GM12878 (cell line): ENCODE data around the gene CES3. TPM values are rescaled to one million over a fixed set of nuclear protein-coding genes. Genes with fewer than 3 reads are reported as not detected.

Source experiments
- ATAC-seq: fragments of 200-7000 bp; cut with Tn5 transposase; 3 replicates; pipeline ENCODE4 v1.9.1; 2020; ENCODE audit warnings: mild to moderate bottlenecking, moderate library complexity
- BruUV-seq: library from RNA; stranded (reverse); fragments of 400-500 nt; replicated peaks from 2 replicates; lab custom pipeline; 2021; lab: Mats Ljungman, UMichigan
- CTCF ChIA-PET: fragments of 300-600 bp; sonication (Branson Sonifier 250); formaldehyde crosslinking; extraction: SDS; loops from one replicate; lab custom pipeline; 2021; ENCODE audit warnings: inconsistent platforms; lab: Yijun Ruan, JAX
- POLR2A ChIA-PET: fragments of 350-600 bp; formaldehyde crosslinking; extraction: SDS; loops from one replicate; lab custom pipeline; 2021; ENCODE audit warnings: inconsistent platforms; lab: Charles Lee
- RAD21 ChIA-PET: fragments of 300-600 bp; sonication (Branson Sonifier 250); formaldehyde crosslinking; loops from one replicate; lab custom pipeline; 2023; ENCODE audit warnings: antibody characterized with exemption; ENCODE audit not compliant: unreplicated experiment; lab: Charles Lee
- SMC1A ChIA-PET: fragments of 300-600 bp; sonication (Branson Sonifier 250); formaldehyde crosslinking; loops from one replicate; lab custom pipeline; 2023; ENCODE audit not compliant: unreplicated experiment, uncharacterized antibody; lab: Charles Lee
- DNase-seq: peaks from one replicate; pipeline ENCODE4 v3.0.0-alpha.2; 2011; ENCODE audit warnings: low read depth, low spot score
- FAIRE-seq: peaks from 3 replicates; lab custom pipeline; 2011; peaks lifted over from hg19 to GRCh38; lab: Jason Lieb, UNC
- H2AFZ ChIP-seq: 2 replicates; pipeline ENCODE4 v1.6.0; 2011; ENCODE audit warnings: low read depth, low read length, control low read depth; ENCODE audit not compliant: control insufficient read depth
- H3K27ac ChIP-seq: 2 replicates; pipeline ENCODE4 v1.5.1; 2011; ENCODE audit warnings: control low read depth; ENCODE audit not compliant: control insufficient read depth, insufficient read depth
- H3K27me3 ChIP-seq, 2 experiments: replicated peaks in 1 of 2; 2 replicates each; pipeline versions ENCODE4 v1.6.0 to v1.6.1; 2011; ENCODE audit warnings: low read length in 1 of 2; ENCODE audit not compliant: control insufficient read depth in 2 of 2, insufficient read depth in 2 of 2
- H3K36me3 ChIP-seq, 2 experiments: 2 replicates each; pipeline ENCODE4 v1.5.1; 2011; ENCODE audit warnings: low read length in 1 of 2; ENCODE audit not compliant: control insufficient read depth in 2 of 2, insufficient read depth in 2 of 2
- H3K4me1 ChIP-seq: 2 replicates; pipeline ENCODE4 v1.6.1; 2011; ENCODE audit warnings: mild to moderate bottlenecking, low read length, moderate library complexity, mixed read lengths; ENCODE audit not compliant: control insufficient read depth, insufficient read depth
- H3K4me2 ChIP-seq: 2 replicates; pipeline ENCODE4 v1.6.0; 2011; ENCODE audit warnings: control low read depth; ENCODE audit not compliant: control insufficient read depth, insufficient read depth
- H3K4me3 ChIP-seq: fragments of 200-600 bp; sonication (generic); 2 replicates; pipeline ENCODE4 v1.5.1; 2016
- H3K79me2 ChIP-seq: 2 replicates; pipeline ENCODE4 v1.6.0; 2011; ENCODE audit warnings: low read length; ENCODE audit not compliant: control insufficient read depth, insufficient read depth
- H3K9ac ChIP-seq: 2 replicates; pipeline ENCODE4 v1.8.0; 2011; ENCODE audit warnings: low read length, control low read depth, mixed read lengths; ENCODE audit not compliant: control insufficient read depth, insufficient read depth
- H3K9me3 ChIP-seq: replicated peaks from 3 replicates; pipeline ENCODE4 v1.5.1; 2011; ENCODE audit warnings: mild to moderate bottlenecking, low read length; ENCODE audit not compliant: control insufficient read depth, insufficient read depth
- H4K20me1 ChIP-seq: 2 replicates; pipeline ENCODE4 v1.6.0; 2011; ENCODE audit not compliant: control insufficient read depth, insufficient read depth
- KDM1A ChIP-seq: fragments of 200-600 bp; sonication (generic); IDR thresholded peaks from 2 replicates; pipeline ENCODE4 v1.6.1; 2016; ENCODE audit warnings: borderline replicate concordance
- NR2F1 ChIP-seq: fragments of 450-650 bp; conservative IDR thresholded peaks from 2 replicates; pipeline ENCODE4 v1.6.1; 2017; ENCODE audit warnings: mild to moderate bottlenecking
- POU2F2 ChIP-seq: IDR thresholded peaks from 3 replicates; pipeline ENCODE4 v1.6.1; 2011; ENCODE audit warnings: low read depth, mild to moderate bottlenecking, low read length, borderline replicate concordance
- RUNX3 ChIP-seq: IDR thresholded peaks from 2 replicates; pipeline ENCODE4 v1.6.1; 2012; ENCODE audit warnings: low read length, inconsistent platforms
- TCF12 ChIP-seq: IDR thresholded peaks from 2 replicates; pipeline ENCODE4 v1.6.1; 2011; ENCODE audit warnings: low read depth, mild to moderate bottlenecking, low read length
- ZZZ3 ChIP-seq: IDR thresholded peaks from 2 replicates; pipeline ENCODE4 v1.6.1; 2011; ENCODE audit warnings: low read depth; ENCODE audit not compliant: control insufficient read depth, insufficient read length
- WGBS: methylation state at CpG from one replicate; pipeline ENCODE4 v1.1.6; 2016; ENCODE audit warnings: low lambda C conversion rate; ENCODE audit not compliant: insufficient replicate concordance, insufficient coverage; ENCODE audit errors: missing lambda C conversion rate; 5-methylcytosine and 5-hydroxymethylcytosine counted together
- in situ Hi-C: fragments of 300-500 bp; cut with MboI; formaldehyde crosslinking; loops from 9 replicates; pipeline ENCODE4 v1.14.3; 2018; ENCODE audit warnings: mixed read lengths
- intact Hi-C: fragments of 100-400 bp; cut with micrococcal nuclease; formaldehyde crosslinking; loops from one replicate; pipeline ENCODE4 v1.14.2; 2022; ENCODE audit not compliant: unreplicated experiment
- polyA plus RNA-seq, 11 experiments: library from polyadenylated mRNA; depleted of rRNA in 4 of 11; unstranded in 6 of 11; stranded (reverse) in 5 of 11; fragments of >200 nt; fragmentation: Nextera tagmentation in 4 of 11; fragmentation: Illumina TruSeq in 1 of 11; extraction: Ambion mirVana in 4 of 11; extraction: Trizol in 1 of 11; gene quantifications; 1 replicate in 1 of 11; 2 replicates in 10 of 11; pipeline versions ENCODE4 v1.2.1 to v1.2.3, GENCODE V29; 2011 to 2016; ENCODE audit warnings: inconsistent platforms in 2 of 11, missing spikeins in 2 of 11, low read depth in 1 of 11
- total RNA-seq, 4 experiments: library from RNA; depleted of rRNA in 3 of 4; stranded (reverse); fragments of >200 nt in 3 of 4; fragmentation: Illumina TruSeq in 1 of 4; extraction: Trizol in 1 of 4; gene quantifications; 2 replicates each; pipeline versions ENCODE4 v1.2.1 to v1.2.3, GENCODE V29; 2013 to 2021
- TF ChIP-seq, protein P1 (sequence below): IDR thresholded peaks from 2 replicates; pipeline ENCODE4 v1.6.1; 2012; ENCODE audit warnings: low read length, inconsistent platforms
- TF ChIP-seq, protein P2 (sequence below): fragments of 450-650 bp; IDR thresholded peaks from 2 replicates; pipeline ENCODE4 v1.6.1; 2017; ENCODE audit warnings: antibody characterized with exemption, mild to moderate bottlenecking, moderate library complexity
- TF ChIP-seq, protein P3 (sequence below): IDR thresholded peaks from 2 replicates; pipeline ENCODE4 v1.6.1; 2011; ENCODE audit warnings: borderline replicate concordance, low read depth, mild to moderate bottlenecking, moderate library complexity, mixed read lengths, low read length; ENCODE audit not compliant: insufficient read depth; ENCODE audit errors: extremely low read length
- TF ChIP-seq, protein P4 (sequence below): IDR thresholded peaks from 2 replicates; pipeline ENCODE4 v1.6.1; 2011; ENCODE audit warnings: low read depth, low read length, improper control_type of control experiment, borderline replicate concordance
- TF ChIP-seq, protein P5 (sequence below): IDR thresholded peaks from 2 replicates; pipeline ENCODE4 v1.6.1; 2012; ENCODE audit warnings: improper control_type of control experiment, low read depth, low read length; ENCODE audit not compliant: insufficient replicate concordance

The CES3 gene
- total and polyA plus RNA-seq, 10 of the 15 experiments (the other 5 are each of a cell fraction or from before 2014, with no cell fraction given) = 0.09 to 3.1 (median 0.76) TPM

DNA sequence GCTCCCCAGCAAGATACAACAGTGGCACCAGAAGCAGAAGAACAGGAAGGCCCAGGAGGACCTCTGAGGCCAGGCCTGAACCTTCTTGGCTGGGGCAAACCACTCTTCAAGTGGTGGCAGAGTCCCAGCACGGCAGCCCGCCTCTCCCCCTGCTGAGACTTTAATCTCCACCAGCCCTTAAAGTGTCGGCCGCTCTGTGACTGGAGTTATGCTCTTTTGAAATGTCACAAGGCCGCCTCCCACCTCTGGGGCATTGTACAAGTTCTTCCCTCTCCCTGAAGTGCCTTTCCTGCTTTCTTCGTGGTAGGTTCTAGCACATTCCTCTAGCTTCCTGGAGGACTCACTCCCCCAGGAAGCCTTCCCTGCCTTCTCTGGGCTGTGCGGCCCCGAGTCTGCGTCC is 11.9 kb downstream of the CES3 start:
- CTCF ChIA-PET = interaction anchor here (1.0 to 1.2 kb wide), 2 partner anchors 12 to 20 kb away, joined by 3 to 4 read pairs; partner anchors contain the start of gene CES3
- Histone ChIP-seq H3K9me3 (no peaks in the 10 kb centered on the region), H2AFZ (no peak overlapping the region), H3K27me3 (no peaks in the 10 kb centered on the region; a peak in 1 of 4 replicates), H3K4me3 (no peak overlapping the region), H3K9ac (no peak overlapping the region), H4K20me1 (no peaks in the 10 kb centered on the region), H3K4me2 (no peak overlapping the region), H3K36me3 (no peaks in the 10 kb centered on the region), H3K27ac (no peak overlapping the region), H3K79me2 (no peaks in the 10 kb centered on the region), H3K4me1 (peaks cover 3% of the 10 kb centered on the region; the same call in 1 of the 2 replicates)
- in situ Hi-C loops (loop anchor here (10.0 kb wide), 1 partner anchor 182 kb away; the partner anchor contains the start of genes B3GNT9, FBXL8 and TRADD), intact Hi-C loops (no loop called here)
- SMC1A ChIA-PET = no interaction called here
- ATAC-seq (no peak), FAIRE-seq (no peak), DNase-seq (no peak)
- BruUV-seq = no TSS peak
- WGBS = 42% methylated on average over 9 of the region's 9 CpGs
- RAD21 ChIA-PET = no interaction called here
- POLR2A ChIA-PET = no interaction called here
- TF ChIP-seq, protein P1, sequence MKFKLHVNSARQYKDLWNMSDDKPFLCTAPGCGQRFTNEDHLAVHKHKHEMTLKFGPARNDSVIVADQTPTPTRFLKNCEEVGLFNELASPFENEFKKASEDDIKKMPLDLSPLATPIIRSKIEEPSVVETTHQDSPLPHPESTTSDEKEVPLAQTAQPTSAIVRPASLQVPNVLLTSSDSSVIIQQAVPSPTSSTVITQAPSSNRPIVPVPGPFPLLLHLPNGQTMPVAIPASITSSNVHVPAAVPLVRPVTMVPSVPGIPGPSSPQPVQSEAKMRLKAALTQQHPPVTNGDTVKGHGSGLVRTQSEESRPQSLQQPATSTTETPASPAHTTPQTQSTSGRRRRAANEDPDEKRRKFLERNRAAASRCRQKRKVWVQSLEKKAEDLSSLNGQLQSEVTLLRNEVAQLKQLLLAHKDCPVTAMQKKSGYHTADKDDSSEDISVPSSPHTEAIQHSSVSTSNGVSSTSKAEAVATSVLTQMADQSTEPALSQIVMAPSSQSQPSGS = no peak
- TF ChIP-seq, protein P2, sequence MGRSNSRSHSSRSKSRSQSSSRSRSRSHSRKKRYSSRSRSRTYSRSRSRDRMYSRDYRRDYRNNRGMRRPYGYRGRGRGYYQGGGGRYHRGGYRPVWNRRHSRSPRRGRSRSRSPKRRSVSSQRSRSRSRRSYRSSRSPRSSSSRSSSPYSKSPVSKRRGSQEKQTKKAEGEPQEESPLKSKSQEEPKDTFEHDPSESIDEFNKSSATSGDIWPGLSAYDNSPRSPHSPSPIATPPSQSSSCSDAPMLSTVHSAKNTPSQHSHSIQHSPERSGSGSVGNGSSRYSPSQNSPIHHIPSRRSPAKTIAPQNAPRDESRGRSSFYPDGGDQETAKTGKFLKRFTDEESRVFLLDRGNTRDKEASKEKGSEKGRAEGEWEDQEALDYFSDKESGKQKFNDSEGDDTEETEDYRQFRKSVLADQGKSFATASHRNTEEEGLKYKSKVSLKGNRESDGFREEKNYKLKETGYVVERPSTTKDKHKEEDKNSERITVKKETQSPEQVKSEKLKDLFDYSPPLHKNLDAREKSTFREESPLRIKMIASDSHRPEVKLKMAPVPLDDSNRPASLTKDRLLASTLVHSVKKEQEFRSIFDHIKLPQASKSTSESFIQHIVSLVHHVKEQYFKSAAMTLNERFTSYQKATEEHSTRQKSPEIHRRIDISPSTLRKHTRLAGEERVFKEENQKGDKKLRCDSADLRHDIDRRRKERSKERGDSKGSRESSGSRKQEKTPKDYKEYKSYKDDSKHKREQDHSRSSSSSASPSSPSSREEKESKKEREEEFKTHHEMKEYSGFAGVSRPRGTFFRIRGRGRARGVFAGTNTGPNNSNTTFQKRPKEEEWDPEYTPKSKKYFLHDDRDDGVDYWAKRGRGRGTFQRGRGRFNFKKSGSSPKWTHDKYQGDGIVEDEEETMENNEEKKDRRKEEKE = no peak
- TF ChIP-seq, protein P3, sequence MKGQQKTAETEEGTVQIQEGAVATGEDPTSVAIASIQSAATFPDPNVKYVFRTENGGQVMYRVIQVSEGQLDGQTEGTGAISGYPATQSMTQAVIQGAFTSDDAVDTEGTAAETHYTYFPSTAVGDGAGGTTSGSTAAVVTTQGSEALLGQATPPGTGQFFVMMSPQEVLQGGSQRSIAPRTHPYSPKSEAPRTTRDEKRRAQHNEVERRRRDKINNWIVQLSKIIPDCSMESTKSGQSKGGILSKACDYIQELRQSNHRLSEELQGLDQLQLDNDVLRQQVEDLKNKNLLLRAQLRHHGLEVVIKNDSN = no peak
- TF ChIP-seq, protein P4, sequence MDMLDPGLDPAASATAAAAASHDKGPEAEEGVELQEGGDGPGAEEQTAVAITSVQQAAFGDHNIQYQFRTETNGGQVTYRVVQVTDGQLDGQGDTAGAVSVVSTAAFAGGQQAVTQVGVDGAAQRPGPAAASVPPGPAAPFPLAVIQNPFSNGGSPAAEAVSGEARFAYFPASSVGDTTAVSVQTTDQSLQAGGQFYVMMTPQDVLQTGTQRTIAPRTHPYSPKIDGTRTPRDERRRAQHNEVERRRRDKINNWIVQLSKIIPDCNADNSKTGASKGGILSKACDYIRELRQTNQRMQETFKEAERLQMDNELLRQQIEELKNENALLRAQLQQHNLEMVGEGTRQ = no peak
- TF ChIP-seq RUNX3 (no peak), NR2F1 (no peak), POU2F2 (no peak), ZZZ3 (no peak), KDM1A (no peak), TCF12 (no peak)
- TF ChIP-seq, protein P5, sequence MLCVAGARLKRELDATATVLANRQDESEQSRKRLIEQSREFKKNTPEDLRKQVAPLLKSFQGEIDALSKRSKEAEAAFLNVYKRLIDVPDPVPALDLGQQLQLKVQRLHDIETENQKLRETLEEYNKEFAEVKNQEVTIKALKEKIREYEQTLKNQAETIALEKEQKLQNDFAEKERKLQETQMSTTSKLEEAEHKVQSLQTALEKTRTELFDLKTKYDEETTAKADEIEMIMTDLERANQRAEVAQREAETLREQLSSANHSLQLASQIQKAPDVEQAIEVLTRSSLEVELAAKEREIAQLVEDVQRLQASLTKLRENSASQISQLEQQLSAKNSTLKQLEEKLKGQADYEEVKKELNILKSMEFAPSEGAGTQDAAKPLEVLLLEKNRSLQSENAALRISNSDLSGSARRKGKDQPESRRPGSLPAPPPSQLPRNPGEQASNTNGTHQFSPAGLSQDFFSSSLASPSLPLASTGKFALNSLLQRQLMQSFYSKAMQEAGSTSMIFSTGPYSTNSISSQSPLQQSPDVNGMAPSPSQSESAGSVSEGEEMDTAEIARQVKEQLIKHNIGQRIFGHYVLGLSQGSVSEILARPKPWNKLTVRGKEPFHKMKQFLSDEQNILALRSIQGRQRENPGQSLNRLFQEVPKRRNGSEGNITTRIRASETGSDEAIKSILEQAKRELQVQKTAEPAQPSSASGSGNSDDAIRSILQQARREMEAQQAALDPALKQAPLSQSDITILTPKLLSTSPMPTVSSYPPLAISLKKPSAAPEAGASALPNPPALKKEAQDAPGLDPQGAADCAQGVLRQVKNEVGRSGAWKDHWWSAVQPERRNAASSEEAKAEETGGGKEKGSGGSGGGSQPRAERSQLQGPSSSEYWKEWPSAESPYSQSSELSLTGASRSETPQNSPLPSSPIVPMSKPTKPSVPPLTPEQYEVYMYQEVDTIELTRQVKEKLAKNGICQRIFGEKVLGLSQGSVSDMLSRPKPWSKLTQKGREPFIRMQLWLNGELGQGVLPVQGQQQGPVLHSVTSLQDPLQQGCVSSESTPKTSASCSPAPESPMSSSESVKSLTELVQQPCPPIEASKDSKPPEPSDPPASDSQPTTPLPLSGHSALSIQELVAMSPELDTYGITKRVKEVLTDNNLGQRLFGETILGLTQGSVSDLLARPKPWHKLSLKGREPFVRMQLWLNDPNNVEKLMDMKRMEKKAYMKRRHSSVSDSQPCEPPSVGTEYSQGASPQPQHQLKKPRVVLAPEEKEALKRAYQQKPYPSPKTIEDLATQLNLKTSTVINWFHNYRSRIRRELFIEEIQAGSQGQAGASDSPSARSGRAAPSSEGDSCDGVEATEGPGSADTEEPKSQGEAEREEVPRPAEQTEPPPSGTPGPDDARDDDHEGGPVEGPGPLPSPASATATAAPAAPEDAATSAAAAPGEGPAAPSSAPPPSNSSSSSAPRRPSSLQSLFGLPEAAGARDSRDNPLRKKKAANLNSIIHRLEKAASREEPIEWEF = no peak
